Measurements from ENCODE around the gene INPP5B. TPM values are rescaled to one million over a fixed set of nuclear protein-coding genes. Genes with fewer than 3 reads are reported as not detected.

Gene INPP5B
- total RNA-seq, 1 experiment from 2014 or later, result 21.5 TPM

DNA sequence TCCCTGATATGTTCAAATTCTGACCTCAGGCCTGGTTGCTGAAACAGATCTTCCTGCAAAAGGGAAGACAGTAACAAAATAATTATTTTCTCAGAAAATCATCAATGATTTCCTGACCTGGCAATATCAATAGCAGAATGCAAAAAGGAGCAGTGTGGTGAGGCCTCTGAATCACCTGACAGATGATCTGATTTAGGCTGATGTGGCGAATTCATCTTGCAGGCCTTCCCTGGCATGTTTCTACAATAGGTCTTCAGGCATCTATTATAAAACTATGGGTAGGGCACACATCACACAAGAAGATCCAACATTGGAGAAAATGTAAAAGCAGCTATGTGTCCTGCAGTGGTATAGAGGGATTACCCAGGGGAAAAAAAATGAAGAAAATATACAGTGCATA is 80.4 kb downstream of the INPP5B start:
- TF ChIP-seq, protein P1, sequence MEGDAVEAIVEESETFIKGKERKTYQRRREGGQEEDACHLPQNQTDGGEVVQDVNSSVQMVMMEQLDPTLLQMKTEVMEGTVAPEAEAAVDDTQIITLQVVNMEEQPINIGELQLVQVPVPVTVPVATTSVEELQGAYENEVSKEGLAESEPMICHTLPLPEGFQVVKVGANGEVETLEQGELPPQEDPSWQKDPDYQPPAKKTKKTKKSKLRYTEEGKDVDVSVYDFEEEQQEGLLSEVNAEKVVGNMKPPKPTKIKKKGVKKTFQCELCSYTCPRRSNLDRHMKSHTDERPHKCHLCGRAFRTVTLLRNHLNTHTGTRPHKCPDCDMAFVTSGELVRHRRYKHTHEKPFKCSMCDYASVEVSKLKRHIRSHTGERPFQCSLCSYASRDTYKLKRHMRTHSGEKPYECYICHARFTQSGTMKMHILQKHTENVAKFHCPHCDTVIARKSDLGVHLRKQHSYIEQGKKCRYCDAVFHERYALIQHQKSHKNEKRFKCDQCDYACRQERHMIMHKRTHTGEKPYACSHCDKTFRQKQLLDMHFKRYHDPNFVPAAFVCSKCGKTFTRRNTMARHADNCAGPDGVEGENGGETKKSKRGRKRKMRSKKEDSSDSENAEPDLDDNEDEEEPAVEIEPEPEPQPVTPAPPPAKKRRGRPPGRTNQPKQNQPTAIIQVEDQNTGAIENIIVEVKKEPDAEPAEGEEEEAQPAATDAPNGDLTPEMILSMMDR (IDR thresholded peaks at IDR 0.05; ENCODE audit: unreplicated experiment), result no peak
- no peaks in the 10 kb centered on the region for H3K27me3 Mint-ChIP-seq (ENCODE audit: unreplicated experiment)
- peaks cover 18% of the 10 kb centered on the region for H3K4me1 Mint-ChIP-seq (ENCODE audit: low read depth, unreplicated experiment)
- H3K4me3 Mint-ChIP-seq (ENCODE audit: low read depth, unreplicated experiment), result no peak overlapping the region
- CTCF ChIA-PET, result no interaction called here
- BruUV-seq (replicated peaks), result no TSS peak
- peaks cover 25% of the 10 kb centered on the region for H3K36me3 Mint-ChIP-seq (ENCODE audit: insufficient read depth, unreplicated experiment)
- H3K27ac Mint-ChIP-seq (ENCODE audit: unreplicated experiment), result peak overlapping the region; percentile 33
- intact Hi-C loops (cut with micrococcal nuclease; ENCODE audit: unreplicated experiment), result no loop called here
- DNase-seq, result no peak
- H3K9me3 Mint-ChIP-seq (ENCODE audit: low read depth, unreplicated experiment), result no peaks in the 10 kb centered on the region

DNA sequence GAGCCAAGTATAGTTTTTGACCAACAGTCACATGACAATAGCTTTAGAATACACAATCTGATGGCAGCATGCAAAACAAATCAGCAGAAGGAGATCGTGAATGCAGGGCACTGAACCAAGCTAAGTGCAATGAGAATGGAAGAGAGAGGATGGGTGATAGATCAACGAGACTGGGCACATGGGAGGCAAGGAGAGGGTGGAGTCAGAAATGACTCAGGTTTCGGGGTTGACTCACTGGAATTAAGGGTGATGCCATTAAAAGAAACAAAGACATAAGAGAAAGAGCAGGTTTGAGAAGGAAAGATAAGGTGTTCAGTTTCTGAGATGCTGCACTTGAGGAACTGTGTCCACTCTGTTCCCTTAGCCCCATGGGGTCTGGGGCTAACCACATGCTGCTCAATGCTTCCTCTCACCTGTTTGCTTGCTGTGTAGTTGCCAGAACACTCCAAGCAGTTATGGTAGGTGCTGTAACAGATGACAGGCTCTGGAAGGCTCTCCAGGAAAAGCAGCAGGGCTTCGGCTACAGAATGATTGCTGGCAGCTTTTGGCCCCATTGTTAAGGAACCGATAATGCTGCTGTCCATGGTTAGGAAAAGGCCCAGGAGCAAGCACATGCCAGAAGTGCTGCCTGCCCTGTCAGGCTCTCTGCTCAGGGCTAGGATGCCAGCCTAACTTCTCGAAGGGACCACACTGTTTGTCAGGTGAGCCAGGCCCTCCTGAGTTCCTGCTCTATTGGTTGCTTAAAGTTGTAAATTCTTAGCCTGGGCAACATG is 81.3 kb downstream of the INPP5B start:
- CTCF ChIA-PET, result interaction anchor here (0.6 to 0.7 kb wide), 2 partner anchors 169 to 441 kb away, joined by 3 to 4 read pairs; no protein-coding TSS in a partner anchor
- peak overlapping the region; percentile 11 for H3K27ac Mint-ChIP-seq (ENCODE audit: unreplicated experiment)
- no peaks in the 10 kb centered on the region for H3K9me3 Mint-ChIP-seq (ENCODE audit: low read depth, unreplicated experiment)
- TF ChIP-seq, protein P1 (IDR thresholded peaks at IDR 0.05; ENCODE audit: unreplicated experiment), result no peak
- peaks cover 19% of the 10 kb centered on the region for H3K36me3 Mint-ChIP-seq (ENCODE audit: insufficient read depth, unreplicated experiment)
- H3K27me3 Mint-ChIP-seq (ENCODE audit: unreplicated experiment), result no peaks in the 10 kb centered on the region
- DNase-seq, result peak; percentile 35
- H3K4me3 Mint-ChIP-seq (ENCODE audit: low read depth, unreplicated experiment), result no peak overlapping the region
- H3K4me1 Mint-ChIP-seq (ENCODE audit: low read depth, unreplicated experiment), result peaks cover 18% of the 10 kb centered on the region
- no TSS peak for BruUV-seq (replicated peaks)
- intact Hi-C loops (cut with micrococcal nuclease; ENCODE audit: unreplicated experiment), result no loop called here

DNA sequence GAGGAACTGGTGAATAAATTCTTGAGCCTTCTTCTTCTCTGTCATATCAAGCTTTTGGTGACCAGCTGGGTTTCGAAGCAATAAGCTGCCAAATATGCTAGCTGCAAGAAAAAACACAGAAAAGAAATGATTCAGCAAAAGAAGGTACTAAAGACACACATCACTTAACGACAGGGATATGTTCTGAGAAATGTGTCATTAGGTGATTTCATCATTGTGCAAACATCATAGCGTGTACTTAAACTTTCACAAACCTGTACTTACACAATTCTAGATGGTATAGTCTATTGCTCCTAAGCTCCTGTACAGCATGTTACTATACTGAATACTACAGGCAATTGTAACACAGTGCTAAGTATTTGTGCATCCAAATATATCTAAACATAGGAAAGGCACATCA is 84.5 kb downstream of the INPP5B start:
- no peak overlapping the region for H3K4me3 Mint-ChIP-seq (ENCODE audit: low read depth, unreplicated experiment)
- H3K36me3 Mint-ChIP-seq (ENCODE audit: insufficient read depth, unreplicated experiment), result peaks cover 33% of the 10 kb centered on the region
- H3K4me1 Mint-ChIP-seq (ENCODE audit: low read depth, unreplicated experiment), result peaks cover 25% of the 10 kb centered on the region
- CTCF ChIA-PET, result interaction anchor here (0.6 to 1.1 kb wide), 2 partner anchors 68 to 142 kb away, joined by 3 to 5 read pairs; no protein-coding TSS in a partner anchor
- BruUV-seq (replicated peaks), result no TSS peak
- no peak for DNase-seq
- no peaks in the 10 kb centered on the region for H3K27me3 Mint-ChIP-seq (ENCODE audit: unreplicated experiment)
- no peak overlapping the region for H3K27ac Mint-ChIP-seq (ENCODE audit: unreplicated experiment)
- H3K9me3 Mint-ChIP-seq (ENCODE audit: low read depth, unreplicated experiment), result no peaks in the 10 kb centered on the region
- intact Hi-C loops (cut with micrococcal nuclease; ENCODE audit: unreplicated experiment), result no loop called here
- TF ChIP-seq, protein P1 (IDR thresholded peaks at IDR 0.05; ENCODE audit: unreplicated experiment), result no peak

DNA sequence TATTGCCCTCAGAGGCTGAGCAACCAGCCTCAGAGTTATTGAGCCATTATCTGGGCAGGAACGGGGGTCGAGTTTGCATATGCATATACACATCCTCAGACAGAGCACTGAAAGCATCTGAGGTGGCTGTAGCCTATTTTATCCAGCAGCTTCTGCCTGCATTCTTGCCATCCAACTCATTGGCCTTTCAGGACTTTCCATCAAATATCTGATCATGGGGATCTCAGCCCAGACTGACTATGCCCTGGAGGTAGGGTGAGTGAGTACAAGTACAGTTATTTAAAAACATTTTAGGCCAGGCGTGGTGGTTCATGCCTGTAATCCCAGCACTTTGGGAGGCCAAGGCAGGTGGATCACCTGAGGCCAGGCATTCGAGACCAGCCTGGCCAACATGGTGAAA is 85.7 kb downstream of the INPP5B start:
- DNase-seq, result no peak
- H3K36me3 Mint-ChIP-seq (ENCODE audit: insufficient read depth, unreplicated experiment), result peaks cover 39% of the 10 kb centered on the region
- CTCF ChIA-PET, result interaction anchor here (0.6 kb wide), 2 partner anchors 29 to 651 kb away, joined by 3 read pairs; no protein-coding TSS in a partner anchor
- no peak overlapping the region for H3K27ac Mint-ChIP-seq (ENCODE audit: unreplicated experiment)
- H3K4me3 Mint-ChIP-seq (ENCODE audit: low read depth, unreplicated experiment), result no peak overlapping the region
- TF ChIP-seq, protein P1 (IDR thresholded peaks at IDR 0.05; ENCODE audit: unreplicated experiment), result no peak
- H3K9me3 Mint-ChIP-seq (ENCODE audit: low read depth, unreplicated experiment), result no peaks in the 10 kb centered on the region
- no TSS peak for BruUV-seq (replicated peaks)
- no peaks in the 10 kb centered on the region for H3K27me3 Mint-ChIP-seq (ENCODE audit: unreplicated experiment)
- H3K4me1 Mint-ChIP-seq (ENCODE audit: low read depth, unreplicated experiment), result peaks cover 19% of the 10 kb centered on the region
- intact Hi-C loops (cut with micrococcal nuclease; ENCODE audit: unreplicated experiment), result no loop called here

Measured in Calu3 (cell line).